Activated CD4-positive, alpha-beta memory T cell treated with anti-CD3 and anti-CD28 coated beads for 36 hours (primary cell): ENCODE results near the gene TRPC4AP. TPM values are rescaled to one million over a fixed set of nuclear protein-coding genes. Genes with fewer than 3 reads are reported as not detected.
"Not testable (repeated sequence)": the region's sequence is repeated elsewhere in the genome, so short reads cannot be mapped to it uniquely, and the experiment has no call there.

Source experiments
- CTCF ChIA-PET: fragments of 350-600 bp; sonication (Branson Sonifier 250); formaldehyde crosslinking; loops from one replicate; lab custom pipeline; 2021; ENCODE audit warnings: antibody characterized with exemption, inconsistent platforms; lab: Charles Lee
- POLR2A ChIA-PET: fragments of 350-600 bp; sonication (Branson Sonifier 250); formaldehyde crosslinking; loops from one replicate; lab custom pipeline; 2021; ENCODE audit warnings: antibody characterized with exemption; lab: Charles Lee
- DNase-seq: peaks from one replicate; pipeline ENCODE4 v3.0.0-alpha.2; 2020
- H3K27ac Mint-ChIP-seq: one replicate; pipeline ENCODE4 v1.8.0; 2021; ENCODE audit warnings: mixed read lengths
- H3K27me3 Mint-ChIP-seq: one replicate; pipeline ENCODE4 v1.8.0; 2021; ENCODE audit warnings: mixed read lengths
- H3K36me3 Mint-ChIP-seq: one replicate; pipeline ENCODE4 v1.8.0; 2021; ENCODE audit warnings: mixed read lengths
- H3K4me1 Mint-ChIP-seq: one replicate; pipeline ENCODE4 v1.8.0; 2021; ENCODE audit warnings: low read depth, mixed read lengths
- H3K4me3 Mint-ChIP-seq: one replicate; pipeline ENCODE4 v1.8.0; 2021; ENCODE audit warnings: mild to moderate bottlenecking, mixed read lengths
- H3K9me3 Mint-ChIP-seq: one replicate; pipeline ENCODE4 v1.8.0; 2021; ENCODE audit warnings: mixed read lengths
- intact Hi-C: fragments of 100-400 bp; cut with micrococcal nuclease; formaldehyde crosslinking; loops from one replicate; pipeline ENCODE4 v1.15.1; 2023
- total RNA-seq, 2 experiments: library from RNA; stranded (reverse); gene quantifications; one replicate each; pipeline ENCODE4 v1.2.3, GENCODE V29; 2021

Gene TRPC4AP
- total RNA-seq, 2 experiments from 2014 or later: 45.8 to 48.3 TPM

DNA sequence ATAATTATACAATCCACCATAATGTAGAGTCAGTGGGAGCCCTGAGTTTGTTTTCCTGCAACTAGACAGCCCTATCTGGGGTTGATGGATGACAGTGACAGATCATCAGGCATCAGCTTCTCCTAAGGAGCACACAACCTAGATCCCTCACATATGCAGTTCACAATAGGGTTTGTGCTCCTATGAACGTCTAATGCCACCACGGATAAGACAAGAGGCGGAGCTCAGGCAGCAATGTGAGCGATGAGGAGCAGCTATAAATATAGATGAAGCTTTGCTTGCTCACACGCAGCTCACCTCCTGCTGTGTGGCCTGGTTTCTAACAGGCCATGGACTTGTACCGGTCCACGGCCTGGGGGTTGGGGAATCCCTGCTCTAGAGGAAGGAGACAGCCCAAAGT is 28.6 kb upstream of the TRPC4AP start:
- Mint-ChIP-seq H3K9me3 (no peaks in the 10 kb centered on the region), H3K27ac (no peak overlapping the region), H3K27me3 (no peaks in the 10 kb centered on the region), H3K4me3 (no peak overlapping the region), H3K36me3 (peaks cover 43% of the 10 kb centered on the region), H3K4me1 (peaks cover 7% of the 10 kb centered on the region)
- intact Hi-C loops: no loop called here
- POLR2A ChIA-PET: interaction anchor here (0.6 kb wide), 1 partner anchor 872 kb away, joined by 3 read pairs; no protein-coding TSS in a partner anchor
- DNase-seq: no peak
- CTCF ChIA-PET: no interaction called here

DNA sequence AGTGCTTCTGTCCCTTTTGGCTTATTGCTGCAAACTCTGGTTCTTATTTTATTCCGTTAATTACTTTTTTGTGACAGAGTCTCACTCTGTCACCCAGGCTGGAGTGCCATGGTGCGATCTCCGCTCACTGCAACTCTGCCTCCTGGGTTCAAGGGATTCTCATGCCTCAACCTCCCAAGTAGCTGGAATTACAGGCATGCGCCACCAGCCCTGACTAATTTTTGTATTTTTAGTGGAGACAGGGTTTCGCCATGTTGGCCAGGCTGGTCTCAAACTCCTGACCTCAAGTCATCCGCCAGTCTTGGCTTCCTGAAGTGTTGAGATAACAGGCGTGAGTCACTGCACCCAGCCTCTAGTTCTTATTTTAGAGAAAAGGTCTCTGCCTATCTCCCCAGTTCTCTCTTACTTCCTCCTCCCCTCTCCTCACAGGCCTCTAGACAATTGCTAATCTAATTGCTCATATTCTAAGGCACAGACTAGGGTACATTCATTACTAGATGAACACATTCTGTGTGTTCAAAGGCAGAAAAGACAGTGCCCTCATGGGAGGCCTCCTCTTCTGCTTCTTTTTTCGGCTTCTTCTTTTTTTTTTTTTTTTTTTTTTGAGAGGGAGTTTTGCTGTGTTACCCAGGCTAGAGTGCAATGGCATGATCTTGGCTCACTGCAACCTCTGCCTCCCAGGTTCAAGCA is 27.6 kb upstream of the TRPC4AP start:
- Mint-ChIP-seq H3K27ac (peak overlapping the region; percentile 24), H3K4me3 (no peak overlapping the region), H3K36me3 (peaks cover 44% of the 10 kb centered on the region), H3K9me3 (no peaks in the 10 kb centered on the region), H3K4me1 (peaks cover 7% of the 10 kb centered on the region), H3K27me3 (no peaks in the 10 kb centered on the region)
- CTCF ChIA-PET: no interaction called here
- intact Hi-C loops: no loop called here
- POLR2A ChIA-PET: no interaction called here
- DNase-seq: peak; percentile 48

DNA sequence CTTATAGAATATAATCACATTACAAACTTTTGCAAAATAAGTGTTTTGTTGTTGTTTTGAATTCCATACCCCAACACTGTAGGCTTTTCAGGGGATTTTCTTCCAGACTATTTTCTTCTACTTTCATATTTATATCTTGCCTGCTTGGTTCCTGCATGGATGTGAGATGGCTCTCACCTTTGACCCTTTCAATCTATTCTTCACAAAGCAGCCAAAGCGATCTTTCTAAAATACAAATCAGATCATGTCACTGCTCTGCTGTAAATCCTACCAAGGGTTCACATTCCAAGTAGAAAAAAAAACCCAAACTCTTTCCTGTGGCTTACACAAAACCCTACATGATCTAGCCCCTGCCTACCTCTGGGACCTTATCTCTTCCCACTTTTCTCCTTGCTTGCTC is 25.0 kb upstream of the TRPC4AP start:
- H3K36me3 Mint-ChIP-seq: peaks cover 35% of the 10 kb centered on the region
- no peaks in the 10 kb centered on the region for H3K27me3 Mint-ChIP-seq
- H3K27ac Mint-ChIP-seq: peak overlapping the region; percentile 31
- peaks cover 7% of the 10 kb centered on the region for H3K4me1 Mint-ChIP-seq
- H3K4me3 Mint-ChIP-seq: no peak overlapping the region
- no peaks in the 10 kb centered on the region for H3K9me3 Mint-ChIP-seq
- POLR2A ChIA-PET: no interaction called here
- CTCF ChIA-PET: no interaction called here
- intact Hi-C loops: no loop called here
- no peak for DNase-seq

GRCh38 chr20:35117196-35117595 is 24.6 kb upstream of the TRPC4AP start:
- peak overlapping the region; percentile 81 for H3K27ac Mint-ChIP-seq
- intact Hi-C loops: no loop called here
- H3K9me3 Mint-ChIP-seq: no peaks in the 10 kb centered on the region
- no peak overlapping the region for H3K4me3 Mint-ChIP-seq
- no peak for DNase-seq
- peaks cover 7% of the 10 kb centered on the region for H3K4me1 Mint-ChIP-seq
- CTCF ChIA-PET: no interaction called here
- POLR2A ChIA-PET: no interaction called here
- no peaks in the 10 kb centered on the region for H3K27me3 Mint-ChIP-seq
- H3K36me3 Mint-ChIP-seq: peaks cover 33% of the 10 kb centered on the region

- POLR2A ChIA-PET: interaction anchor here (0.6 kb wide), 1 partner anchor 759 kb away, joined by 4 read pairs; no protein-coding TSS in a partner anchor
- DNase-seq: no peak
- CTCF ChIA-PET: interaction anchor here (1.5 kb wide), 1 partner anchor 20 kb away, joined by 9 read pairs; no protein-coding TSS in a partner anchor
- H3K27me3 Mint-ChIP-seq: no peaks in the 10 kb centered on the region
- H3K27ac Mint-ChIP-seq: peak overlapping the region; percentile 26
- H3K9me3 Mint-ChIP-seq: no peaks in the 10 kb centered on the region
- no peak overlapping the region for H3K4me3 Mint-ChIP-seq
- H3K36me3 Mint-ChIP-seq: peaks cover 27% of the 10 kb centered on the region
- intact Hi-C loops: no loop called here
- peaks cover 11% of the 10 kb centered on the region for H3K4me1 Mint-ChIP-seq
Measured at GRCh38 chr20:35116258-35116657, 23.7 kb upstream of the TRPC4AP start.

- no peaks in the 10 kb centered on the region for H3K9me3 Mint-ChIP-seq
- no peak for DNase-seq
- intact Hi-C loops: no loop called here
- peaks cover 25% of the 10 kb centered on the region for H3K36me3 Mint-ChIP-seq
- POLR2A ChIA-PET: interaction anchor here (0.6 kb wide), 1 partner anchor 760 kb away, joined by 4 read pairs; no protein-coding TSS in a partner anchor
- no peak overlapping the region for H3K27ac Mint-ChIP-seq
- H3K4me1 Mint-ChIP-seq: peaks cover 12% of the 10 kb centered on the region
- H3K4me3 Mint-ChIP-seq: no peak overlapping the region
- no peaks in the 10 kb centered on the region for H3K27me3 Mint-ChIP-seq
- CTCF ChIA-PET: interaction anchor here (1.5 kb wide), 1 partner anchor 20 kb away, joined by 9 read pairs; no protein-coding TSS in a partner anchor
Measured at GRCh38 chr20:35115606-35116005, 23.0 kb upstream of the TRPC4AP start.

GRCh38 chr20:35112276-35112675 is 19.7 kb upstream of the TRPC4AP start:
- H3K27ac Mint-ChIP-seq: not testable (repeated sequence)

GRCh38 chr20:35111141-35111888 is 18.7 kb upstream of the TRPC4AP start:
- H3K36me3 Mint-ChIP-seq: peaks cover 10% of the 10 kb centered on the region
- H3K27me3 Mint-ChIP-seq: no peaks in the 10 kb centered on the region
- H3K4me3 Mint-ChIP-seq: no peak overlapping the region
- H3K9me3 Mint-ChIP-seq: no peaks in the 10 kb centered on the region
- intact Hi-C loops: no loop called here
- ChIA-PET POLR2A (interaction anchor here (0.5 kb wide), 1 partner anchor 14 kb away, joined by 3 read pairs; no protein-coding TSS in a partner anchor), CTCF (interaction anchor here (2.3 kb wide), 1 partner anchor 15 kb away, joined by 11 read pairs; no protein-coding TSS in a partner anchor)
- H3K4me1 Mint-ChIP-seq: peaks cover 6% of the 10 kb centered on the region
- no peak overlapping the region for H3K27ac Mint-ChIP-seq
- no peak for DNase-seq

More at GRCh38 chr20:35112276-35112675, 19.7 kb upstream of the TRPC4AP start:
- intact Hi-C loops, H3K9me3 Mint-ChIP-seq, CTCF ChIA-PET, H3K4me1 Mint-ChIP-seq, H3K27me3 Mint-ChIP-seq, DNase-seq, POLR2A ChIA-PET, H3K4me3 Mint-ChIP-seq: not testable (repeated sequence)
- H3K36me3 Mint-ChIP-seq: peaks cover 13% of the 10 kb centered on the region

- CTCF ChIA-PET: no interaction called here
- H3K4me3 Mint-ChIP-seq: no peak overlapping the region
- DNase-seq: no peak
- intact Hi-C loops: no loop called here
- no peaks in the 10 kb centered on the region for H3K27me3 Mint-ChIP-seq
- peaks cover 6% of the 10 kb centered on the region for H3K4me1 Mint-ChIP-seq
- H3K27ac Mint-ChIP-seq: no peak overlapping the region
- no peaks in the 10 kb centered on the region for H3K36me3 Mint-ChIP-seq
- POLR2A ChIA-PET: no interaction called here
- H3K9me3 Mint-ChIP-seq: no peaks in the 10 kb centered on the region
Measured at GRCh38 chr20:35108921-35109320, 16.3 kb upstream of the TRPC4AP start.

- POLR2A ChIA-PET: no interaction called here
- no peak overlapping the region for H3K27ac Mint-ChIP-seq
- peaks cover 6% of the 10 kb centered on the region for H3K4me1 Mint-ChIP-seq
- no peaks in the 10 kb centered on the region for H3K36me3 Mint-ChIP-seq
- no peak for DNase-seq
- intact Hi-C loops: no loop called here
- H3K27me3 Mint-ChIP-seq: no peaks in the 10 kb centered on the region
- CTCF ChIA-PET: no interaction called here
- no peak overlapping the region for H3K4me3 Mint-ChIP-seq
- H3K9me3 Mint-ChIP-seq: no peaks in the 10 kb centered on the region
Measured at GRCh38 chr20:35106827-35107380, 14.3 kb upstream of the TRPC4AP start.

- Mint-ChIP-seq H3K27ac (no peak overlapping the region), H3K27me3 (peaks cover 4% of the 10 kb centered on the region), H3K4me3 (no peak overlapping the region), H3K9me3 (no peaks in the 10 kb centered on the region), H3K36me3 (no peaks in the 10 kb centered on the region), H3K4me1 (no peaks in the 10 kb centered on the region)
- ChIA-PET CTCF (no interaction called here), POLR2A (no interaction called here)
- intact Hi-C loops: no loop called here
- DNase-seq: no peak
Measured at GRCh38 chr20:35104685-35105295, 12.2 kb upstream of the TRPC4AP start.

DNA sequence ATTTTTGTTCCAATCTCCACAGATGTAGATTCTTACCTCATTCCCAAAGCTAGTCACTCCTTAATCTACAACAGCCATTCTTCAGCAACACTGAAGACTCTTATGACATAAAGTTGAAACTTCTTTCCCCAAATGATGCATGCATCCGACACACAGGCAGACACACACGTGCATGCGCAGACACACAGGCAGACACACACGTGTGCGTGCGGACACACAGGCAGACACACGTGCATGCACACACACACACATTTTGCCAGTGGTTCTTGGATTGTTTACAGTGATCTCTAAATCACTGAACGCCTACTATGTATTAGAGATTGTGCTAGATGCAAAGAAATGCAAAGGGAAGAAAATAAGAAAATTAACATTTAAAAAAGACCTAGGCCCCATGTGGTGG is 9.0 kb upstream of the TRPC4AP start:
- no peak for DNase-seq
- intact Hi-C loops: no loop called here
- Mint-ChIP-seq H3K27me3 (peaks cover 4% of the 10 kb centered on the region), H3K4me3 (no peak overlapping the region), H3K27ac (no peak overlapping the region), H3K9me3 (no peaks in the 10 kb centered on the region), H3K36me3 (no peaks in the 10 kb centered on the region), H3K4me1 (peaks cover 3% of the 10 kb centered on the region)
- CTCF ChIA-PET: no interaction called here
- POLR2A ChIA-PET: no interaction called here
